ENCODE data around the gene C21orf58. TPM values are rescaled to one million over a fixed set of nuclear protein-coding genes. Genes with fewer than 3 reads are reported as not detected.
"Not testable (repeated sequence)": the region's sequence is repeated elsewhere in the genome, so short reads cannot be mapped to it uniquely, and the experiment has no call there.

C21orf58 gene
- 0.53 and 0.77 TPM in 2 replicates for total RNA-seq

- peaks cover 3% of the 10 kb centered on the region for H3K36me3 ChIP-seq (ENCODE audit: control insufficient read depth, insufficient read depth, low read length)
Measured at GRCh38 chr21:46323710-46324389, at the start of gene C21orf58, which contains the start of gene PCNT. TSS of gene C21orf58 (minus strand) at chr21:46323870. CDS start at chr21:46322738, 1,132 bp downstream. TSS of gene PCNT (plus strand) at chr21:46324156. CDS start at chr21:46324229, 73 bp downstream.

GRCh38 chr21:46372947-46373346 is 49.3 kb upstream of the C21orf58 start:
- not testable (repeated sequence) for H3K36me3 ChIP-seq (ENCODE audit: control insufficient read depth, insufficient read depth, low read length); FAIRE-seq; H3K27me3 ChIP-seq (ENCODE audit: control insufficient read depth, insufficient read depth, low read length); H3K4me3 ChIP-seq (ENCODE audit: low read depth, low read length); DNase-seq (ENCODE audit: low read depth)

More at GRCh38 chr21:46323710-46324389, at the start of gene C21orf58, which contains the start of gene PCNT:
- peak within 1 kb of the TSS; percentile 94 for H3K4me3 ChIP-seq (ENCODE audit: low read depth, low read length)
- H3K27me3 ChIP-seq (ENCODE audit: control insufficient read depth, insufficient read depth, low read length) = no peaks in the 10 kb centered on the region
- no peak for TF ChIP-seq CTCF (IDR thresholded peaks at IDR 0.05; ENCODE audit: insufficient read depth, low read length, severe bottlenecking)
- DNase-seq (ENCODE audit: low read depth) = peak; percentile 91
- no peak for FAIRE-seq

- TF ChIP-seq CTCF (IDR thresholded peaks at IDR 0.05; ENCODE audit: insufficient read depth, low read length, severe bottlenecking) = no peak
- Histone ChIP-seq H3K36me3 (ENCODE audit: control insufficient read depth, insufficient read depth, low read length) (peaks cover 7% of the 10 kb centered on the region), H3K27me3 (ENCODE audit: control insufficient read depth, insufficient read depth, low read length) (no peaks in the 10 kb centered on the region), H3K4me3 (ENCODE audit: low read depth, low read length) (no peak overlapping the region)
- FAIRE-seq (peak; percentile 99), DNase-seq (ENCODE audit: low read depth) (no peak)
Measured at GRCh38 chr21:46372014-46372485, 48.4 kb upstream of the C21orf58 start.

GRCh38 chr21:46371204-46372013 is 47.7 kb upstream of the C21orf58 start:
- H3K36me3 ChIP-seq (ENCODE audit: control insufficient read depth, insufficient read depth, low read length) = peaks cover 11% of the 10 kb centered on the region
- DNase-seq (ENCODE audit: low read depth) = no peak
- FAIRE-seq = no peak
- H3K27me3 ChIP-seq (ENCODE audit: control insufficient read depth, insufficient read depth, low read length) = no peaks in the 10 kb centered on the region
- no peak for TF ChIP-seq CTCF (IDR thresholded peaks at IDR 0.05; ENCODE audit: insufficient read depth, low read length, severe bottlenecking)
- H3K4me3 ChIP-seq (ENCODE audit: low read depth, low read length) = no peak overlapping the region

- H3K36me3 ChIP-seq (ENCODE audit: control insufficient read depth, insufficient read depth, low read length) = peaks cover 14% of the 10 kb centered on the region
- H3K27me3 ChIP-seq (ENCODE audit: control insufficient read depth, insufficient read depth, low read length) = no peaks in the 10 kb centered on the region
- DNase-seq (ENCODE audit: low read depth) = no peak
- no peak for TF ChIP-seq CTCF (IDR thresholded peaks at IDR 0.05; ENCODE audit: insufficient read depth, low read length, severe bottlenecking)
- no peak overlapping the region for H3K4me3 ChIP-seq (ENCODE audit: low read depth, low read length)
- no peak for FAIRE-seq
Measured at GRCh38 chr21:46369520-46370235, 46.0 kb upstream of the C21orf58 start.
